AG09309 (cell line): ENCODE results near the gene RIPOR3.
"Not testable (repeated sequence)": the region's sequence is repeated elsewhere in the genome, so short reads cannot be mapped to it uniquely, and the experiment has no call there.

ENCODE experiments used
- DNase-seq: peaks from one replicate; pipeline ENCODE4 v3.0.0-alpha.2; 2010; ENCODE audit warnings: low read depth
- H3K4me3 ChIP-seq: 2 replicates; pipeline ENCODE4 v1.5.1; 2011; ENCODE audit warnings: mild to moderate bottlenecking, low read depth, low read length, moderate library complexity; ENCODE audit not compliant: control insufficient read depth
- TF ChIP-seq, protein P1 (sequence below): IDR thresholded peaks from 2 replicates; pipeline ENCODE4 v1.5.1; 2011; ENCODE audit warnings: mild to moderate bottlenecking, low read depth, low read length, inconsistent platforms; ENCODE audit not compliant: insufficient read depth, control insufficient read depth; ENCODE audit errors: missing control alignments

RIPOR3 gene

DNA sequence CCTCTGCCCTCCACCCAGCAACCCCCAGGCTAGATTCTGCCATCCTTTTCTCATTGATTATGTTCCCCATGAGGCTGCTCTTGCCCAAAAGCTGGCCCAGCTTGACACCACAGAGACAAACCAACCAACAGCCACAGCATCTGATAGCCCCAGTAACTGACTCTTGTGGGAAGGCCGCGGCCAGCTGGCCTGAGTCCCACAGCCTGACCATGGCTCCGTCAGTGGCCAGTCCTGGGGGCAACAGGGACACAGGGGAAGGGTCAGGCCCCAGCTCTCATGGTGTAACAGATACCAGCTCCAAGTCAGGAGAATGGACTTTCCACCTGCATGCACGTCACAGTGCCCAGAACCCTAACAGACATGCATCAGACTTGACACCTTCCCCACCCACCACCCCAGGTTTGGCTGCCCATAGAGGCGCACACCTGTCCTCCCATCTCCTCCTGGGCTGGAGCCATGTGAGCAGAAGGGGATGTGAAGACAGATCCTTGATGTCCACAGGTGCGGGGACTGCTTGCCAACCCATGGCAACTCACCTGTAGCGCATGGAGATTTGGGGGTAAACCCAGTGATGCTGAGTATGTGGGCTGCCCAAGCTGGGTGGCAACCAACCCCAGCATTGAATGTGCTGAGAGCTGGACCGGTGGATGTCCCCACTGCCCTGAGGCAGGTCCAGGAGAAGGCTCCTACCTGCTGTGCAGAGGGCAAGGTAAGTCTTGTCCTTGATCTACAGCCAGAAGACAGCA is 18.8 kb downstream of the RIPOR3 start:
- TF ChIP-seq, protein P1, sequence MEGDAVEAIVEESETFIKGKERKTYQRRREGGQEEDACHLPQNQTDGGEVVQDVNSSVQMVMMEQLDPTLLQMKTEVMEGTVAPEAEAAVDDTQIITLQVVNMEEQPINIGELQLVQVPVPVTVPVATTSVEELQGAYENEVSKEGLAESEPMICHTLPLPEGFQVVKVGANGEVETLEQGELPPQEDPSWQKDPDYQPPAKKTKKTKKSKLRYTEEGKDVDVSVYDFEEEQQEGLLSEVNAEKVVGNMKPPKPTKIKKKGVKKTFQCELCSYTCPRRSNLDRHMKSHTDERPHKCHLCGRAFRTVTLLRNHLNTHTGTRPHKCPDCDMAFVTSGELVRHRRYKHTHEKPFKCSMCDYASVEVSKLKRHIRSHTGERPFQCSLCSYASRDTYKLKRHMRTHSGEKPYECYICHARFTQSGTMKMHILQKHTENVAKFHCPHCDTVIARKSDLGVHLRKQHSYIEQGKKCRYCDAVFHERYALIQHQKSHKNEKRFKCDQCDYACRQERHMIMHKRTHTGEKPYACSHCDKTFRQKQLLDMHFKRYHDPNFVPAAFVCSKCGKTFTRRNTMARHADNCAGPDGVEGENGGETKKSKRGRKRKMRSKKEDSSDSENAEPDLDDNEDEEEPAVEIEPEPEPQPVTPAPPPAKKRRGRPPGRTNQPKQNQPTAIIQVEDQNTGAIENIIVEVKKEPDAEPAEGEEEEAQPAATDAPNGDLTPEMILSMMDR = no peak
- no peak for DNase-seq

DNA sequence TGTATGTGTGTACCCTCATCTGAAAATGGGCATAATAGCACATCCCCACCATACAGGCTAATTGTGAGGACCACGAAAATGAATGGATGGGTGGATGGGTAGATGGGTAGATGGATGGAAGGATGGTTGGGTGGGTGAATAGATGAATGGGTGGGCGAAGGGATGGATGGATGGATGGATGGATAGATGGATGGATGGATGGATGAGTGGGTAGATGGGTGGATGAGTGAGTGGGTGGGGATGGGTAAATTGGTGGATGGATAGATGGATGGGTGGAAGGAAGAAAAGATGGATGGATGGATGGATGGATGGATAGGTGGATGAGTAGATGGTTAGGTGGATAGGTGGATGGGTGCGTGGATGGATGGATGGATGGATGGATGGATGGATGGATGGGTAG is 19.7 kb downstream of the RIPOR3 start:
- no peak for DNase-seq
- TF ChIP-seq, protein P1 = no peak
- no peak overlapping the region for H3K4me3 ChIP-seq

More for the DNA sequence above, 18.8 kb downstream of the RIPOR3 start:
- H3K4me3 ChIP-seq = no peak overlapping the region

DNA sequence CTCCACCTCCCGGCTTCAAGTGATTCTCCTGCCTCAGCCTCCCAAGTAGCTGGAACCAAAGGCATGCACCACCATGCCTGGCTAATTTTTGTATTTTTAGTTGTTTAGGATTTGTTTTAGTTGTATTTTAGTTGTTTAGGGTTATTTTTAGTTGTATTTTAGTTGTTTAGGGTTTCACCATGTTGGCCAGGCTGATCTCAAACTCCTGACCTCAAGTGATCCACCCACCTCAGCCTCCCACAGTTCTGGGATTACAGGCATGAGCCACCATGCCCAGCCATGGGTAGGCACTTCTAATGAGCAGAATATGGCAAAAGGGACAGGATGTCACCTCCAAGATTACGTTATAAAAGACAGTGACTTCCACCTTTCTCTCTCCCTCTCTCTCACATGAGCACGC is 20.3 kb downstream of the RIPOR3 start:
- DNase-seq, H3K4me3 ChIP-seq: not testable (repeated sequence)

DNA sequence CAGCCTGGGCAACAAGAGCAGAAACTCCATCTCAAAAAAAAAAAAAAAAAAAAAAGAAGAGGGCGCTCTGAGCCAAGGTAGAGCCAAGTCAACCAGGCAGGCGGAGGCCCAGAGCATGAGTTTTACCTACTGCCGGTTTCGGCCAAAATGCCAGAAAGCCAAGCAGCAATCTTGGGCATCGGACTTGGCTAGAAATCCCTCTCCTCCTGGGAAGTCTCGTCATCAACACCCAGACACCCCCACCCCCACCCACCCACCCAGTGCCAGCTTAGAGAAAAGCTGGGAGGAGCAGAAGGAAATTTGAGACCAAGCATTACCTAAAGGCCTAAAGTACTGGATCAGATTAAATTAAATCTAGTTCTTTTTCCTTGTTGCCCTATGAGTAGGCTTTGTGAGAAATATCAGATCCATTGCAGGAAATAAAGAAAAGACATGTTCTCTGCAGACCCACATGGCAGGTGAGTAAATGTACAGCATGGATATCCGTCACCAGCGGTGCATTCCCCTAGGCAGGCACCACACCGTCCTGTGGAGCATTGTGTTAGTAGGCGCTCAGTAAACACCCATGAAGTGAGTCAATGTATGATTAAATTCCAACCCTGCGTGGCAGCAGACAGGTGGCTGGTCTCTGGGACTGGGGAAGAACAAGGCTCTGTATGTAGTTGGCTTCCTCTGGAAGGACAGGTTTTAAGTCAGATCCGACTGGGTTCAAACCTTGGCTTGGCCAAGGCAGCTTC is 21.0 kb downstream of the RIPOR3 start:
- TF ChIP-seq, protein P1 = no peak
- no peak overlapping the region for H3K4me3 ChIP-seq
- no peak for DNase-seq

DNA sequence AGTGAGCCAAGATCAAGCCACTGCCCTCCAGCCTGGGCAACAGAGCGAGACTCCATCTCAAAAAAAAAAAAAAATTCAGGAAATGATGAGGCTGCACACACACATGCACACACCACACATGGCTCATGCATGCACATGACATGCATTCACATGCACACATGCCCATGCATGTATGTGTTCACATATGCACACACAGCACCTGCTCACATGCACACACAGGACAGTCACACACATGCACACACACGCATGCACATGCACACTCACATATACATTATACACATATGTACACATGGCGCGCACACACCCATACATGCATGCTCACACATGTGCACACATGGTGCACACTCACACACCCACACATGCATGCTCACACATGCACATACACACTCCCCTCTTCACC is 22.5 kb downstream of the RIPOR3 start:
- no peak for DNase-seq
- TF ChIP-seq, protein P1 = no peak

DNA sequence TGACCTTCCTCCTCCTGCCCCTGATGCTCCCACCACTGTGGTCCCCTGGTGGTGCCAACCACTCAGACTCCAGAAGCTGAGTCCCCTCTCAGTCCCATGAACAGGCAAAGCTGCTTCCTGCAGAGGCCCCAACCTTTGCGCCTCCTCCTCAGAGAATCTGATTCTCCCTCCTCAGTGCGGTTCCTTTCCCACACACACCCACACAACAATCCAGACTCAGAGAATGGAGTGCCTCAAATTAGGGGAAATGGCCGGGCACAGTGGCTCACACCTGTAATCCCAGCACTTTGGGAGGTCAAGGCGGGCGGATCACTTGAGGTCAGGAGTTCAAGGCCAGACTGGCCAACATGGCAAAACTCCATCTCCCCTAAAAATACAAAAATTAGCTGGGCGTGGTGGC is 23.0 kb downstream of the RIPOR3 start:
- H3K4me3 ChIP-seq = no peak overlapping the region
- DNase-seq = no peak
- TF ChIP-seq, protein P1 = no peak

More for the DNA sequence above, 22.5 kb downstream of the RIPOR3 start:
- no peak overlapping the region for H3K4me3 ChIP-seq

DNA sequence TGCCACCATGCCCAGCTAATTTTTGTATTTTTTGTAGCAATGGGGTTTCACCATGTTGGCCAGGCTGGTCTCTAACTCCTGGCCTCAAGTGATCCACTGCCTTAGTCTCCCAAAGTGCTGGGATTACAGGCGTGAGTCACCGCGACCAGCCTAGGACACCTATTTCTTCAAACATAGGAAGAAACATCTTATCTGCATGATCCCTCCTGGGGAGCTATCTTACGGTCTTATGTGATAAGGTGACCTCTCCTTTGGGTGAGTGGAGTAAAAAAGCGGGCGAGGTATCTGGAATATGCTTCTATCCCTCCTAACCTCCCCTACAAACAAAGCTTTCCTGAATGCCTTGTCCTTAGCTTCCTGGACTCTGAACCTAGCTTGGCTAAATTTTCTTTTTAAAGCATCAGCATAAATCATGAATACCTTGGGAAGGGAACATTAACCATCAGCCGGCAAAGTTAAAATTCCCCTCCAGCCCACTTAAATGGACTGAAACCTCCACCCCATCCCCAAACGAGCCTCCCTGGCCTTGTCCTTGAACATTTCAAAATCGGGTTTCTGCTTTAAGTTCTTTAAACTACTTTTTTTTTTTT is 24.5 kb downstream of the RIPOR3 start:
- no peak for DNase-seq
- TF ChIP-seq, protein P1 = no peak
- H3K4me3 ChIP-seq = no peak overlapping the region
